NCI-H1930 (cell line): ENCODE data around the gene SOHLH2.

ENCODE experiments used
- DNase-seq, 2 experiments: peaks; one replicate each; lab custom pipeline; 2025; lab: John Stamatoyannopoulos, UW

Gene SOHLH2, protein sequence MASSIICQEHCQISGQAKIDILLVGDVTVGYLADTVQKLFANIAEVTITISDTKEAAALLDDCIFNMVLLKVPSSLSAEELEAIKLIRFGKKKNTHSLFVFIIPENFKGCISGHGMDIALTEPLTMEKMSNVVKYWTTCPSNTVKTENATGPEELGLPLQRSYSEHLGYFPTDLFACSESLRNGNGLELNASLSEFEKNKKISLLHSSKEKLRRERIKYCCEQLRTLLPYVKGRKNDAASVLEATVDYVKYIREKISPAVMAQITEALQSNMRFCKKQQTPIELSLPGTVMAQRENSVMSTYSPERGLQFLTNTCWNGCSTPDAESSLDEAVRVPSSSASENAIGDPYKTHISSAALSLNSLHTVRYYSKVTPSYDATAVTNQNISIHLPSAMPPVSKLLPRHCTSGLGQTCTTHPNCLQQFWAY

DNA sequence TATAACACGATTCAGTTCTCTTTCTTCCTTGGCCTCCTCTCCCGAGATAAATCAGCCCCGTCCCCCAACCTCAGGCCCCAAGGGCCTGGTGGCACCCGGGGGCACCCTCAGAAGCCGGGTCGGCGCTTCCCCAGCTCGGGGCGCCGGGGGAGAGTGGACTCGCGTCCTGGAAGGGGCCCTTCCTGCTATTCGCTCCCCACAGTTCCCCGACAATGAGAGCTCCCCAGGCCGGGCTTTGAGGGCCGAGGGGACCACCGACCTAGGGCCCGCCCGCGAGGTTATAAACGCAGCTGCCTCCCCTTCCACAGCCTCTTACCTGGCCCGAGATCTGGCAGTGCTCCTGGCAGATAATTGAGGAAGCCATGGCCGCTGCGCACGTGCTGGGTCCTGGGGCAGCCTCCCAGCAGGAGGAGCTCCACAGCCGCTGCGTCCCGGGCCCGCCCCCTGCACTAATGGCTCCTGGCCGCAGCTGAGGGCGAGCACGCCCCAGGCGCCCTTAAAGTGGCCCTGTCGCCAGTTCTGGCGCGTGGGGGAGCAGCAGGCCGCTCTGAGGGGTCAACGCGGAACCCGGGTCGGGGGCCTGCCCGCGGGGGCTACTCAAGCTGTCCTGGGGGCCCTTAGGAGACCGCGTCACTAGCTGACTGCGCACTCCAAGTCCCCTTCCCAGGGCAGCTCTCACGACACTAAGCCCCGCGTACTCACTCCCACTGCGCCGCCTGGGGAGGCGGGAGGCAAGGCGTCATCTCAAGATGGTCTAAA lies at the start of gene SOHLH2:
Gene SOHLH2, minus strand, starts transcription at position 394 of the 759 bp plus-strand sequence. Its CDS starts 30 bp downstream, at position 364.
- DNase-seq: no peak

DNA sequence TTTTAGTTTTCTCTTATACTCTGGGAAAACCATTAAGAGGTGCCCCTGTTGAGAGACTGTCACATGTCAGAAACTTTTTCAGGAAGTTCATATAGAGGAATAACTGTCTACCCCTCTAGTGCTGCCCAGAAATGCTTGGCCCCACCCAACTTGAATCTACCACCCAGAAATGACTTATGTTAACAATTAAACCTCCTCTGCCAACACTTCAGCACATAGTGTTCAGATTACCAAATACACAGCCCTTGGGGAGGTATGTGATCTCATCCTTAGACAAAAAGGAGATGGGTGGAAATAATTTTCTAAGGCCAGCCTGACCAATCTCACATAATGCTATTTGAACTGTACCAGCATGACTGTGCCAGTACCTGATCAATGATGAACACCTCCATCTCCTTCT lies 47.6 kb upstream of the SOHLH2 start:
- no peak for DNase-seq

DNA sequence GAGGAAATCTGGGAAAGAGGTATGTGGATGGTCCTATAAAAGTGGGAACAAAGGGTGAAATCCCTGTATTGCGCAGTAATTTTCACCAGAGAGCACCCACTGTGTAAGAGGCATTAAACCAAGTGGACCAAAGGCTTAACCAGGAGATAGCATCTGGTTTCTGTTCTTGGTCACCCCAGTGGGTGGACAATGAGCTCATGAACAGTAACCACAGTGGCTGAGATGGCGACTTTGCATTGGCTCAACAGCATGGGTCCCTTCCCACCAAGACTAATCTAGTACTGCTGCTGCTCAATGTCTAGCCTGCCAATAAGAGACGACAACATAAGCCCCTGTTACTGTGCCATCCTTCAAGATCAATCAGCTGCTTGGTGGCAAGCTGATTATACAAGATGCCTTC lies 46.7 kb upstream of the SOHLH2 start:
- DNase-seq: no peak

DNA sequence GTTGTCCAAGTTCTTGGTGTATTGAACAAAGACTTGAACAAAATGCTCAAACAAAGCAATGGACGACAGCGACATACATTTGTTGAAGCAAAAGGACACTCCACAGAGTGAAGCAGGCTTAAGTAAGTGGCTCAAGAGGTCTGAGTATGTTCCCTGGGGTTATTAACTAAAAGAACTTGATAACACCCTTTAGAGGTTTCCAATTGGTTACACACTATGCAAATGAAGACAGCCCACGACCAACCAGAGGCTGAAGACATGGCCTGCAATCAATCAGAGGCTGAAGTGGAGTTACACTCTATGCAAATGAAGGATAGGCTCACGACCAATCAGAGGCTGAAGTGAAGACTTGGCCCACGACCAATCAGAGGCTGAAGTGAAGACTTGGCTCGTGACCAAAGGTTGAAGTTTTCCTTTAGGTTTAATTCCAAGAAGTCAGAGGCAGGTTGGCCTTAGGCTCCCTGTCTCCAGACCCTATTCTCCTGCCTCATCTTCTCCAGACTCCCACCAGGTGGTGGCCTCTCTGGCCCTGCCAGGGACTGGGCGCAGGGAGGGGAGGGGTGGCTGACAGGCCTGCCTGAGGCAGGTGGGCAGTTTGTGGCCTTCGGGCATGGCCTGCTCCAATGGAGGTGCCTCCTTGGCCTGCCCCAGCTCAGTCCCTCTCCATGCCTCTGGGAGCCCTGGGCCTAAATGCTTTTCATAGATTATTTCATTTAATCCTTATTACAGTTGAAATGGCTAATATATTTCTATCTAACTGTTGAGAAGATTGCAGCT lies 45.2 kb upstream of the SOHLH2 start:
- DNase-seq: no peak

DNA sequence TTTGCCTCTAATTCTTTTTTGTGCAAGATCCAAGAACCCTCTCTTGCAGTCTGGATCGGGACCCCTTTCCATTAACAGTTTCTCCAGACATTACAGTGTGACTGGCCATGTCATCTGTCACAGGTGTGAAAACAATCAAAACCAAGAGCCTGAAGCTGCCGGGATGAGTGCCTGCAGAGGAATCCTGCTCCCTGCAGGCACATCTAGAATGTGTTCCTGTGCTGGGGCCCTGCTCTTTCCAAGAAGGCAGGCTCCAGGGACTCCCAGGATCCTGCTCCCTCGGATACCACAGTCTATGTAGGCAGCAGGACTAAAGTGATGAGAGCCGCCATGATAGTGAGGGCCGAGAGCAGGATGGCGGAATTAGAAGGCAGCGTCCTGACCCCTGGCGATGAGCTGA lies 44.5 kb upstream of the SOHLH2 start:
- DNase-seq: no peak

DNA sequence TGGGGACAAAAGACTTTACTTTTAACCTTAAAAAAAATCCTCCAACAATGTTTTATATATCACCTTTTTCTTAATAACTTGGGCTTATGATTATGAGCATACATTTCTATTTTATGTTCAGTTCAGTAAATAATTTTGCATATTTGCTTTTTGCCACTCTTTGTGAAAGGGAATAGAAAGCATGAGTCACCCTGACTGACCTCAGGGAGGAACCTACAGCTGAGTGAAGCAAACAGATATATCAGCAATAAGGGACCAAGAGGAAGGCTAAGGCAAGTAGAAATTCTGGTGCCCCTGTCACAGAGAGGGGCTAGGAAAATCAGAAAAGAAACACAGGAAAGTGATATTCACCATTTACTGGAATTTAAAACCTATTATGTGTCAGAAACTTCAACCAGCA lies 37.2 kb upstream of the SOHLH2 start:
- DNase-seq: no peak

DNA sequence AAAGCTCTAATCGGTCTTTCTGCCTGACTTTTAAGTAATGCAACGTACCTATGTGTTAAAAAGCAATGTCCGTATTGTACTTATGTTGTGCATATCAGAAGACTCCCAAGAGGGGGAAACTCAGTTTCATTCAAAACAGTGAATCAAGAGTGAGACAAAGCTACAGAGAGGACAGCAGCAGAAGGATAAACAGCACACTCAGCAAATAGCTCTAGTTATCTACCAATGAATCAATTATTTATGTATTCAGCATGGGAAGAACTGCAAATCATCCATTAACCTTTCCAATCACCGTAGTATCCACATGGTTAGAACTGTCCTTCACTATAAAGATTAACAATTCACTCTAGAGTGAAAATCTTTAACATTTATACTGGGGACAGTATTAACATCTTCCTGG lies 36.7 kb upstream of the SOHLH2 start:
- DNase-seq: no peak

DNA sequence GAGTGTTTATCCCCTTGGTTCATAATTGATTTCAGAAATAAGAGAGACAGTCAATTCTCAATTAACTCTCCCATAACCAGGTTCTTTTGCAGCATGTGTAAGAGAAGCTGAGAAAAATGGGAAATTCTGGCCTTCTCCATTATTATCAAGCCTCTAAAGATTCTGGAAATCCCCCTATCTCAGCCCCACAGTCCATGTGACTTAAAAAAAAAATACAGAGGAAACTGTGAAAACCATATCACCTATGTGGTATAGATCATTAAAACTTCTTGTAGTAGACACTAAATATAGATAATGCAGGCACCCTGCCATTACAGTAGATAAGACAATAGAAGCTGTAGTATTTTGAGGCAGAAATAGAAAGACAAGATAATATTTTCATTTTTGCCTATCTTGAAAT lies 34.3 kb upstream of the SOHLH2 start:
- no peak for DNase-seq

DNA sequence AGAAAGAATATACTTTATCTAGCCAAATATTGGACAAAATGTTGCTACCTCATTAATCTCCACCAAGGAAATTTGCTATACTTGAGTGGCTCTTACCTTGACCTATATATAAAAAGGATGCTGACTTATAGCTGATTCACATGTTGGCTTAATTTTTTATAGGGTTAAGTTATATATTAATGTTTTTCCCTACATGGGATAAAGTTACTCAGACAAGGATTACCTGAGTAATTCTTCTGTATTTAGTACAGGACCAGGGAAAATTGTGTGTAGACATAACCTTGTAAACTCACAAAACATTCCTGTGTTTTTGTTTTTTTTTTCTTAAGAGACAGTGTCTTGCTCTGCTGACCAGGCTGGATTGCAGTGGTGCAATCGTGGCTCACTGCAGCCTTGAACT lies 30.6 kb upstream of the SOHLH2 start:
- DNase-seq: no peak

DNA sequence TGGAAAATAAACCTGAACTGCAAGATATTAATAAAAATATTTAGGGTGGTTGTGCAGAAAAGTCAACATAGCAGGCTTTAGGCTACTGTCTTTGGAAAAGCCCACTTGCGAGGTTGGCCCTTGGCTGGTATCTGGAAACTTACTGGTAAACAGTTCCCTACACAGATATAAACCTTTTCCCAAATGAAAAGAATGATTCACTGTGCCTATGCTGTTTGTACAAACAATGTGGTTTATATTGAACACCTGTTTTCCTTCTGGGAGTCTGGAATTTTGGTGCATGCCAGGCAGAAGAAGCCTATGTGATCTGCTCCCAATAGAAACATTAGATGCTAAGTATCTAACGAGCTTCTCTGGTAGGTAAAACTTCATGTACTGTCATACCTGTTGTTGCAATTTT lies 29.7 kb upstream of the SOHLH2 start:
- no peak for DNase-seq

DNA sequence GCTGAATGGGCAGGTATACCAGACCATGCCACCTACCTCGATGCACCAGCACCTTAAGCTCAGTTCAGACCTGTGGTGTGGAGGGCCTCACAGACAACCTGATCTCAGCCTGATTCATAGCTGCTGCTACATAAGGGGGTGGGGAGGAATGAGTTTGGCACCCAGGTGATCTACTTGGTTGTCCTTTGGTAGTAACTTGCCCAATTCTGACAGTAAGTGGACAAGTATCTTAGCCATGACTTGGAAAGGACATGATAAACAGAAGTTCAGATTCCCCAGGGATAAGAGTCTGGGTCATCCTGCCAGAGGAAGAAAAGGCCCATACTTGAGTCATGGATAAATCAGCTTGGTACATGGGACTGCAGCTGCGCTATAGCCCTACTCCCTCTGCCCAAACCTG lies 28.4 kb upstream of the SOHLH2 start:
- DNase-seq: no peak

DNA sequence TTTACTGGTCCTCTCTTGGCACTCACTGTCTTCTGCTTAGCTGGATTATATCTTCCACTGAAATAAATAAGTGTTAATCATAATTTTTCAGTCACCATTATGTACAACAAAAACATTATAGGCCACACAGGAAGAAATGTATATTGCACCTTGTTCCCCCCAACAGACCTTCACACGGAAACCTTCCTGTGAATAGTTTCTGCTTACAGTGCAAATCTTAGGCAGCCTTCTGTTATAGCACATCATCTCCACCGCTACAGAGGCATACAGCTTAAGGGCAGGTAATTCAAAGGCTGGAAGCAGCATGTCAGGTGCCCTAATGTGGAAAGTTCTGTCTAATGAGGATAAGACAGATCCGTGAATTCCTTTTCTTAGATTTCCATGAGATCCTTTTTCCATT lies 16.9 kb upstream of the SOHLH2 start:
- no peak for DNase-seq

DNA sequence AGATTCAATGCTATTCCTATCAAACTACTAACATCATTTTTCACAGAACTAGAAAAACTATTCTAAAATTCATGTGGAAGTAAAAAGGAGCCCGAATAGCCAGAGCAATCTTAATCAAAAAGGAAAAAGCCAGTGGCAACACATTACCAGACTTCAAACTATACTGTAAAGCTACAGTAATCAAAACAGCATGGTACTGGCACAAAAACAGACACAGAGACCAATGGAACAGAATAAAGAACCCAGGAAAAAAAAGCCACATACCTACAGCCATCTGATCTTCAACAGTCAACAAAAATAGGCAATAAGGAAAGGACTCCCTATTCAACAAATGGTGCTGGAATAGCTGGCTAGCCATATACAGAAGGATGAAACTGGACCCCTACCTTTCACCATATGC lies 10.4 kb upstream of the SOHLH2 start:
- no peak for DNase-seq

DNA sequence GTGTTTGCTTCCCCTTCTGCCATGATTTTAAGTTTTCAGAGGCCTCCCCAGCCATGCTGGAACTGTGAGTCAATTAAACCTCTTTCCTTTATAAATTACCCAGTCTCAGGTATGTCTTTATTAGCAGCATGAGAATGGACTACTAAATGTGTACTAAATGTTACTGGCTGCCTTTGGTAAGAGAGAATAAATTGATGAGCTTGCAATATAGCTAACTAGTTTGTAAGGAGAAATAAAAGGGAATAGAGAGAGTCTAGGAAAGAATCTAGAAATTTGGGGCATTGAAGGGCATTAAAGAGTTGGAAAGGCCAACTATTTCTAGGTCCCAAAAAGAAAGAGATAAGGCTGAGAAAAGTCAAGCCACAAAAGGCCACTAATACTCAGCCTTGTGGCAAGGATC lies 5.5 kb upstream of the SOHLH2 start:
- no peak for DNase-seq

DNA sequence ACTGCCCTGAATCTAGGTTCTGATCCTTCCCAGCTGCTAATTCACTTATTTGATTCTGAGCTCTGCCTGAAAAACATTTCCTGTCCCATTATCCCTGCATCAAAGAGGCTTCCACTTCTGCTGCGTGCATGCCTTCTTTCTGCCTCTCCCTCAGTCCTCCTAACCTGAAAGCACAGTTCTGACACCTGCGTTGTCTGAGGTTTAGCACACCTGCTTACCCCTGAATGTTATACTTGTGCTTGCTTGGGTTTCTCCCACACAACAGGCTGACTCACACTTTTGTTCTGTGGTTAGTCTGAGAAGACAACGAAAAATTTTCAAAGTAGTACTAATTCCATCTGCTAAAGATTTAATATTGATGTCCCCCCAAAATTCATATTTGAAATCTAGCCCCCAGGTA lies 3.1 kb upstream of the SOHLH2 start:
- no peak for DNase-seq

DNA sequence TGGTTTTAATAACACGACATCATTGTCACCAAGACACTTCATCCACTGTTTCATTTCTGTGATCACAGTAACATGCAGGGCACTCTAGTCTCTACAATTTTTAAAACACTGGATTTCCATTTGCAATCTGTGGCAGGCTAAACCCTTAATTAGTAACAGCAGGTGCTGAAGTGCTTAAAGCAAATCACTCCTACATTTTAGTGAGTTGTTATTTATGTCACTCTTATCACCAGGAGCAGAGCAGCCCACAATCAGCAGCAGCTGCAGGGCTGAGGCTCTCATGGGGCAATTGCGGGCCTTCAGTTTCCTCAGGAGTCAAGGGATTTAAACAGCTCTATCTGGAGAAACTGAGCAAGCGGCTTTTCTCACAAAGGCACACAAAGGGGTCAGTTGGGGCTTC lies 1.6 kb downstream of the SOHLH2 start:
- DNase-seq: no peak

DNA sequence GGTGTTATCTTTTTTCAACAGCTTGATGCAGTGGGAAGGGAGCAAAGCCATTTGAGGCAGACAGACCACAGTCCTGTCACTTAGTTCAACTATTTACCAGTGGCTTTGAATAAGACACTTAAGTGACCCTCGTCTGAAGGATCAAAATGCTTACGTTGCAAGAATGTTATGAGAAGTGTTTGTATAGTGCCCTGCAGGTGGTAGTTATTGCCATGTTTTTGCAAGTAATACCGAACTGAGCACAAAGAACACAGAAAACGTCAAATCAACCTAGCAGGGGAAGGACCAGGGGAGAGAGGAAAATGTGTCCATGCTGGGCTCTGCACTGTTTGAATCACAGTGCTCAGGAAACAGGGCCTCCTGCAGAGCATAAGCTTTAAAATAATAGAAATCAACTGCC lies 2.8 kb downstream of the SOHLH2 start:
- no peak for DNase-seq

DNA sequence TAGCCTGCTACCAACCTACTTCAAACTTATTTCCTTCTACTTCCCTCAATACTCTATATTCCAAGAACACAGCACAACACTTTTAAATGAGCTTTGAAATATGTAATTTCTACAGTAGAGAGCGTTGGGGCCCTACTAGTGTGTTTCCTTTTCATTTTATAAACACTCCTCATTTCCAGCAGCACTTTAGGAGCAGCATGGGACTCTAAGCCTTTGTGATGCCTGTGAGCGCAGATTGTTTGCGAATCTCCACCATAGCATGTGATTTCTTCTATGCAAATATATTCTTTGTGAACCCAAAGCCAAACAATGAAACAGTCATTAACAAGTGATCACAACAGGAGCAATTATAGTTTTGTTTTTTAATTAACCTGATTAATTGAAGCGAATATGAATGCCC lies 3.6 kb downstream of the SOHLH2 start:
- no peak for DNase-seq

DNA sequence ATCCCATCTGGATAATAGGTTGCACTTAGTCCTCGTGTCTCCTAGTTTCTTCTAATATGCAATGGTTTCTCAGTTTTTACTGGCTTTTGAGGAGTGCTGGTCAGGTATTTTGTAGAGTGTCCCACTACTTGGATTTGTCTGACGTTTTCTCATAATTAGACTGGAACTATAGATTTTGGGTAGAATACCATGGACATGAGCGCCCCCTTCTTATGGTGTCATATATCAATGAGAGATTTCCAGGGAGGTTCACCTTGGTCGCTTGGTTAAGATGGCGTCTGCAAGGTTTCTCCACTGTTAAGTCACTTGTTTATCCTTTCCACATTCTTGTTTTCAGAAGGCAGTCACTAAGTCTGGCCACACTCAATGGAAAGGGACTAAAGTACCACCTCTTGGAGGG lies 6.7 kb downstream of the SOHLH2 start:
- no peak for DNase-seq

DNA sequence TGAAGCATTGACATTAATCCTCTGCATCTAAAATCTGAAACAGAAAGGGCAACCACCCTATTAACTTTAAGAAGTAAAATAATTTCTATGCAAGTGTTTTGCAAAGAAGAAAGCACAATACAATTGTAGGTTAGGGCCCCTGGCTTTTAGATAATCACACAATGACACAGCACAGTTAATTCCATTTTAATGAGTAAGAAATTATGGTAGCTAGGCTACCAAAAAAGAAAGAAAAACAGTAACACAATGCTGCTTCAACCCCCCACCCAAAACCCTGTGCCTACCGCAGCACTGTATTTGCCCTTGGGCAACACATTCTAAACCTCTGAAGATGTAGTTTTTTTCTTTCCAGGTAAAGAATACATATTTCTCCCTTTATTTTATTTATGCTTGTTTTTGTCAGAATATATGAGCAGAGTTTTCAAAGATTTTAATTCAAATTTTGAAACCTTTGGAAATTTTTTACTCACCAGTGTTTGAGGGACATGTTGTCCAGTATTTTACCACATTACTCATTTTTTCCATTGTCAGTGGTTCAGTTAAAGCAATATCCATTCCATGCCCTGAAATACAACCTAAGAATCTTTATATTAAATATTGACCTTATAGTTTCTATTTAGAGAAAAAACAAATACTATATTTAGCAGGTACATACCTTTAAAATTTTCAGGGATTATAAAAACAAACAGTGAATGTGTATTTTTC lies 21.1 kb downstream of the SOHLH2 start:
- DNase-seq: peak; percentile 93 to 94

DNA sequence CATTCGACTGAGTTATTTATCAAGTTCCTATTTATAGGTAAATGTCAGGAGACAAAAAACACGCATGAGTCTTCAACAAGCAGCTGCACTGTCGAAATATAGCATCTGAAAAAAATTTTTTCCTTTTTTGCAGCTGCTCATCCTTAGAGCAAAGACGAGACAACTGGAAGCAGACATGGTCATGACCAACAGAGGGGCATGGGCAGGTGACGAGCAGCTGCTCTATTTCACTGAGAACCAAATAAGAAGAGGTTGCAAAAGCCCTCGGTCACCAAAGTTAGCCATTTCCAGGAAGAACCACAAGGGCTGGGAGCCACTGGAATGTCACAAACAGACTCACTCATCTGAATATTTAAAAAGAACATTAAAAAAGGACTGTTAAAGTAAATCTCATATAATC lies 22.2 kb downstream of the SOHLH2 start:
- peak; percentile 71 to 80 for DNase-seq

DNA sequence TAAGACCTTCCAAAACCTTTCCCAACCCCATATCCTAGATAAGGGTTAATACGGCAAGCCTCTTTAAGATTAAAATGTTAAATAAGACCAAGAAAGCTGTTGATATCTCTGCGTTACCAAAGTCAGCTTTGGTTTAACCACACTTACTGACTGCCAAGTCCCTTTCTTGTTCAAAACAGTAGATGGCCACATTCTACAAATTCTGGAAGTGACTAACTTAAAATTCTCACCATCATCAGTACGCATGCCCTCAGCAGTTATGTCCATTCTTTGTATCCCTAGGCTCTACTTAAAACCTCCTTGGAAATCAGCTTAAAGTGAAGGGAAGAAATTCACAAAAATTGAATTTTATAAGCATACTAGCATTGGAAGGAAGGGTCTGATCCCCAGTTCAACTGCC lies 23.6 kb downstream of the SOHLH2 start:
- DNase-seq: no peak
